HG03439 (cell line): Measurements from ENCODE around the gene ARL4D.
"Not testable (repeated sequence)": the region's sequence is repeated elsewhere in the genome, so short reads cannot be mapped to it uniquely, and the experiment has no call there.

ENCODE experiments used
- ATAC-seq: cut with Tn5 transposase; IDR thresholded peaks from one replicate; pipeline ENCODE4 v1.9.1; 2021; ENCODE audit warnings: mild to moderate bottlenecking, moderate library complexity; ENCODE audit not compliant: unreplicated experiment

Gene ARL4D, protein sequence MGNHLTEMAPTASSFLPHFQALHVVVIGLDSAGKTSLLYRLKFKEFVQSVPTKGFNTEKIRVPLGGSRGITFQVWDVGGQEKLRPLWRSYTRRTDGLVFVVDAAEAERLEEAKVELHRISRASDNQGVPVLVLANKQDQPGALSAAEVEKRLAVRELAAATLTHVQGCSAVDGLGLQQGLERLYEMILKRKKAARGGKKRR

GRCh38 chr17:43398724-43399595 lies at the start of gene ARL4D:
Gene ARL4D (plus strand): TSS chr17:43398993. CDS start chr17:43399733, 740 bp downstream.
- ATAC-seq = no peak

- ATAC-seq = no peak
These were observed 49.7 kb upstream of the ARL4D start for GRCh38 chr17:43349142-43349541.

DNA sequence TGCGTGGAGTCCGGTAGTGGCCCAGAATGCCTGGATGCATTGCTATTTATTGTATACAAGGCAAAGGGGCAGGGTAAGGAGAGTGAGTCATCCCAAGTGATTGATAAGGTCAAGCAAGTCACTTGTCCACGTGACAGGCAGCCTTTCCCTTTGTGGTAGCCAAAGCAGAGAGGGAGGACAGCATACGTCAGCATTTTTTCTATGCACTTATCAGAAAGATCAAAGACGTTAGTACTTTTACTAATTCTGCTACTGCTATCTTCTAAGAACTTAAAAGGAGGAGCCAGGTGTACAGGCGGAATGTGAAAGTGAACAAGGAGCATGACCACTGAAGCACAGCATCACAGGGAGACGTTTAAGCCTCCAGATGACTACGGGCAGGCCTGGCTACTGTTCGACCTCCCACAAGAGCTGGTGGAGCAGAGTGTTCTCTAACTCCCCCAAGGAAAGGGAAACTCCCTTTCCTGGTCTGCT lies 47.9 kb upstream of the ARL4D start:
- no peak for ATAC-seq

- ATAC-seq = no peak
These were observed 47.1 kb upstream of the ARL4D start for GRCh38 chr17:43351691-43352090.

GRCh38 chr17:43352579-43353331 lies 46.0 kb upstream of the ARL4D start:
- no peak for ATAC-seq

DNA sequence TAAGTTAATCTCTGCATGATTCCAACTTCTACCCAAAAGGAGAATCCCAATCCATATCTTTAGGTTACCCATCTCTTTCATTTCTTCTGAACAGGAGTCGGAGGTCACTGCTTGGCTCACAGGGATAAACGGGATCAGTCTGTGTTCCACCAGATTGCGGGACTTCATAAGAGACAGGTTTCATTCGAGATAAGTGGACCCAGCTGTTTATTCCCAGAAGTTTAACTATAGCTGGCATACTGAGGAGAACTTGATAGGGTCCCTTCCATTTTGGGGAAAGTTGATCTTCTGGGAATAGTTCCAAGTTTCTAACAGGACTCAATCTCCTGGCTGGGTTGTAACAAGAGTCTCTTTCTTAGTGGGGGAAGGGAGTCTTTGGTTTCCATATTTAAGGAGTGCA lies 45.4 kb upstream of the ARL4D start:
- no peak for ATAC-seq

DNA sequence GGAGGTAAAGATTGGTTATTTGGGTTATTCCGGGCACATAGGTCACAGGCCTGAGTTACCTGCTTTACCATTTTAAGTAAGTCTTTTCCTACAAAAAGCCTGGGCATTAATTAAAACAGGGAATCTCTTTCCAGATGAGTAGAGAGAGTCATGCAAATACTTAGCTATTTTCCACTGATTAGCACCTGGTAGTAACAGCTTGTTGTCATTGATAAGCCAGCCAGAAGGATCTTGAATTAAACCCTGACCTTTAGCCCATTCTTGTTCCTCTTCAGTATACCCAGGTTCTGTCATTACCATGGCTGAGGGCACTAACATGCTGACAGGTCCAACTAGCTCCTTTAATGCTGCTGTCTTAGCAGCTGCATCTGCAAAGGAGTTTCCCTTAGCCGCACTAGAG lies 44.4 kb upstream of the ARL4D start:
- no peak for ATAC-seq

- no peak for ATAC-seq
These were observed 42.3 kb upstream of the ARL4D start for GRCh38 chr17:43356450-43356849.

DNA sequence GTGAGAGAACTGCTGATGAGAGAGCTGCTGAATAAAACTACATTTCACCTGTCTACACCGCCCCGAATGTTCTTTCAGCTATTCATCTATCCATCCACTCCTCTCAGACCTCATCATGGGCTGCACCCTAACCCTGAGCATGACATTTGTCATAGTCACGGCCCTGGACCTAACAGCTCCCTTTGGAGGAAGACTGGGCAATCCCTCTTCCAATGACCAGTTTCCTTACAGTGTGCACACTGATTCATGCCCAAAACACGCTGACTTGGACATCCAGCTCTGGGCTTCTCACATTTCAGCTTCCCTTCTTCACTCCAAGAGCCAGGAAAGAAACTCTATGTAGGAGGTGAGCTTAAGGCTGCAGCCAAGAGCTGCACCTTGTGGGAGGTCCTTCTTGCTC lies 41.8 kb upstream of the ARL4D start:
- no peak for ATAC-seq

- no peak for ATAC-seq
These were observed 39.2 kb upstream of the ARL4D start for GRCh38 chr17:43359469-43360110.

GRCh38 chr17:43360376-43360738 lies 38.4 kb upstream of the ARL4D start:
- ATAC-seq = peak; percentile 31

DNA sequence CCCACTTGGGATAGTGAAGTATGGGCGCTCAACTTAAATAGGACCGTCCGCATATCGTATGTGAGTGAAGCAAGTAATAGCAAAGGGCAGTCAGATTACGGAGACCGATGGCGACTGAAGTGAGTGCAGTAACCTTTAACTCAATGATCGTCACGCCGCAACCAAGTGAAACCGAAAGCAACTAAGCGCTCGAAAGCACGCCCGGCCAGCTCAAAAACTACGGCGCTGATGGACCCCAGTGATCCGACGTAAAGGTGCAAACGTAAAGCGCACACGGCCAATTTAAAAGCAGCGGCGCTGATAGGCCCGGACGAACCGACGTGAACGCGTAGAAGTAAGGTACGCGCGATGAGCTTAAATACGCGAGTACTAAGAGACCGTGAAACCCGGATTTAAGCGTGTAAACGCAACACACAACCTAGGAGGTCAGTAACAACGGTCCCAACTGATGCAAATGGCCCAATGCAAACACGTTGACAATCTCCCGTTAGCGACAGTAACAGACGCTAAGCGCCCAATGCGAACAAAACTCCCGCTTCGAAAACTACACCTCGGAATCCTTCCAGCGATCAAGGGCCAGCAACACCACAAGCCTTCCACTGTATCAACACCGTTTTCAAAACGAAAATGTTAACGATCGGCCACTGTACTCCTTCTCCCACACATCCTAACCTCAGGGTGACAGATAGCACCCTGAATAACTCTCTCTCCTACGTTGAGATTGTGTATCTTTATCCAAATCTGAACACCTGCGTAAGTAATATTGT lies 37.9 kb upstream of the ARL4D start:
- peak; percentile 74 for ATAC-seq

GRCh38 chr17:43363181-43363925 lies 35.4 kb upstream of the ARL4D start:
- no peak for ATAC-seq

DNA sequence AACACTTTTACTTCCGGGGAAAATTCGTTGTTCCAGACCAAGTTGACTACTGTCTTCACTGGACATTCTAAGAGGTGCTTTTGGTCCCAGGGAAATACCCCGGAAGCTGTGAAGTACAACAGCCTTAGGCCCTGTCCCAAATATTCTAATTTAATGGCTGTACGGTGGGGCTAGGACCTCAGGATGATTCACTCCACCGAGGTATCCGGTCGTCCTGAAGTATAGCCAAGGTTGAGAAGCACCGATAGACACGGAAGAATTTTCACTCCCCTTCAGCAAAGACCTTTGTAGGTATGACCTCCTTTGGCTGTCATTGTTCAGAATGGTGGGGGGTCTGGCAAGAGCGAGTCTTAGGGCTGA lies 34.9 kb upstream of the ARL4D start:
- ATAC-seq = no peak

- no peak for ATAC-seq
These were observed 33.4 kb upstream of the ARL4D start for GRCh38 chr17:43365356-43365755.

DNA sequence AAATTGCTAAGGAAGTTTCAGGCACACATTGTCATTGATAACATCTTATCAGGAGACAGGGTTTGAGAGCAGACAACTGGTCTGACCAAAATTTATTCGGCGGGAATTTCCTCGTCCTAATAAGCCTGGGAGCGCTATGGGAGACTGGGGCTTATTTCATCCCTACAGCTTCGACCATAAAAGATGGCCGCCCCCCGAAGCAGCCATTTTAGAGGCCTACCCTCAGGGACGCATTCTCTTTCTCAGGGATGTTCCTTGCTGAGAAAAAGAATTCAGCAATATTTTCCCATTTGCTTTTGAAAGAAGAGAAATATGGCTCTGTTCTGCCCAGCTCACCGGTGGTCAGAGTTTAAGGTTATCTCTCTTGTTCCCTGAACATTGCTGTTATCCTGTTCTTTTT lies 32.9 kb upstream of the ARL4D start:
- ATAC-seq = not testable (repeated sequence)

DNA sequence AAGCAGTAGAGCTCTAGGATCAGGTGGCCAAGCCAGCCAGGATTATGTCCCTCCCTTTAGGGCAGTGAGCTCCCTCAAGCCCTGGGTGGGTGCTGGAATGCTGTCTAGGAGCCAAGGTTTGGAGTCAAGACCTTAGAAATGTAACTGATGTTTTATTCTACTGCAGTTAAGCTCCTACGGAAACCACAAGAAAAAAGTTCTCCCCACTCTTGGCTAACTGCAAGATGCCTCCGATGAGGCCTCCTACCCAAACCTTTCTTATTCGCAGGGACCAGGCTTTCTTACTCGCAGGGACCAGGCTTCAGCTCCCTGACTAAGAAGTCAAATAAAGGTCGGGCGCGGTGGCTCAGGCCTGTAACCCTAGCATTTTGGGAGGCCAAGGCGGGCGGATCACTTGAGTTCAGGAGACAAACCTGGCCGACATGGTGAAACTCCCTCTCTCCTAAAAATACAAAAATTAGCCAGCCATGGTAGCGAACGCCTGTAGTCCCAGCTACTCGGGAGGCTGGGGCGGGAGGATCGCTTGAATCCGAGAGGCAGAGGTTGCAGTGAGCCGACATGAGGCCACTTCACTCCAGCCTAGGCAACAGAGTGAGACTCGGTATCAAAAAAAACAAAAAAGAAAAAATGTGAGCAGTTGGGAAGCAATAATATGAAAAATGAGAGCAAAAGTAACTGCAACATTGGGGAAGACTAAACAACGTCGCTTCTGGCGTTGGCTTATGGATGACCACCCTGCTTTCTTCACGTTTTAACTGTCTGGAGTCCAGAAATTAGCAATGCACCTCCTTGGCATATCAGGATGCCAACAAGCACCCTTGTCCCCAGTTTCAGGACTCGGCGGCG lies 31.7 kb upstream of the ARL4D start:
- ATAC-seq = no peak

DNA sequence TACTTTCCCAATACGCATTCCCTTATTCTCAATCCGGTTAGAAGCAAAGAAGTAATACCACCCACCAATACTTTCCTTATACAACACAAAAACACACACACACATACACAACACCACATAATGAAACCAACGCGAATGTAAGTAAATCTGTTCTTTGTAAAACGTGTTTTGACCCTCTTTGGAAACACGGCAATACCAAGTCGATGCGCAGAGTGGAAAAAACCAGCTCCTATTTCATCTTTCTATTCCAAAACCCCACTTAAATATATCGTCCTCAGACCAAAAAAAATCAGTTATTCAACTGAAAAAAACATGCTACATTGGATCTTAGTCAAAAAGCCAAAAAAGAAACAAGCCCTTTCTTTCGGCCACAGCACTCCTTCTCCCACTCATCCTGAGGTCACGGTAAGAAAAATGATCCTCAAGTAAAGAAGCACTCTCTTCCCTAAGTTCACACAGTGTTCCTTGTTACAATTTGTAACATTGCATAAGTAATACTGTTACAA lies 31.0 kb upstream of the ARL4D start:
- peak; percentile 42 for ATAC-seq
